KMS-11 (cell line): Measurements from ENCODE around the gene CYB561.

ENCODE experiments used
- H2AFZ ChIP-seq: fragments of 200-600 bp; sonication (generic); 2 replicates; pipeline ENCODE4 v1.6.1; 2016; ENCODE audit warnings: antibody characterized with exemption, mixed run types, low read depth
- H3K27ac ChIP-seq: fragments of 200-600 bp; sonication (generic); 2 replicates; pipeline ENCODE4 v1.6.1; 2016; ENCODE audit warnings: mild to moderate bottlenecking, mixed run types
- H3K27me3 ChIP-seq: fragments of 200-600 bp; sonication (generic); 2 replicates; pipeline ENCODE4 v1.6.1; 2017; ENCODE audit warnings: mild to moderate bottlenecking, low read depth, mixed run types, moderate library complexity; ENCODE audit not compliant: insufficient read depth
- H3K36me3 ChIP-seq: fragments of 200-600 bp; sonication (generic); 2 replicates; pipeline ENCODE4 v1.6.1; 2017; ENCODE audit warnings: mild to moderate bottlenecking, mixed run types; ENCODE audit not compliant: insufficient read depth
- H3K4me1 ChIP-seq: fragments of 200-600 bp; sonication (generic); 2 replicates; pipeline ENCODE4 v1.6.1; 2016; ENCODE audit warnings: mild to moderate bottlenecking, low read depth, mixed run types; ENCODE audit not compliant: poor library complexity, severe bottlenecking
- H3K4me2 ChIP-seq: fragments of 200-600 bp; sonication (generic); 2 replicates; pipeline ENCODE4 v1.7.0; 2016; ENCODE audit warnings: mild to moderate bottlenecking, mixed run types
- H3K4me3 ChIP-seq: fragments of 200-600 bp; sonication (generic); IDR thresholded peaks from 2 replicates; pipeline ENCODE4 v1.6.1; 2017; ENCODE audit warnings: low read depth, low read length, mixed read lengths; ENCODE audit not compliant: insufficient read depth
- H3K79me2 ChIP-seq: fragments of 200-600 bp; sonication (generic); 2 replicates; pipeline ENCODE4 v1.6.1; 2016; ENCODE audit warnings: low read depth, mixed run types; ENCODE audit not compliant: insufficient read depth
- H3K9ac ChIP-seq: fragments of 200-600 bp; sonication (generic); 2 replicates; pipeline ENCODE4 v1.6.1; 2016; ENCODE audit warnings: mild to moderate bottlenecking, mixed run types
- H4K20me1 ChIP-seq: fragments of 200-600 bp; sonication (generic); 2 replicates; pipeline ENCODE4 v1.6.1; 2016; ENCODE audit warnings: mild to moderate bottlenecking, mixed run types; ENCODE audit not compliant: insufficient read depth
- TF ChIP-seq, protein P1 (sequence below): fragments of 200-600 bp; sonication (generic); conservative IDR thresholded peaks from 2 replicates; pipeline ENCODE4 v1.6.1; 2017; ENCODE audit warnings: low read depth, mild to moderate bottlenecking, antibody characterized with exemption, low read length, moderate library complexity, mixed read lengths

The CYB561 gene

DNA sequence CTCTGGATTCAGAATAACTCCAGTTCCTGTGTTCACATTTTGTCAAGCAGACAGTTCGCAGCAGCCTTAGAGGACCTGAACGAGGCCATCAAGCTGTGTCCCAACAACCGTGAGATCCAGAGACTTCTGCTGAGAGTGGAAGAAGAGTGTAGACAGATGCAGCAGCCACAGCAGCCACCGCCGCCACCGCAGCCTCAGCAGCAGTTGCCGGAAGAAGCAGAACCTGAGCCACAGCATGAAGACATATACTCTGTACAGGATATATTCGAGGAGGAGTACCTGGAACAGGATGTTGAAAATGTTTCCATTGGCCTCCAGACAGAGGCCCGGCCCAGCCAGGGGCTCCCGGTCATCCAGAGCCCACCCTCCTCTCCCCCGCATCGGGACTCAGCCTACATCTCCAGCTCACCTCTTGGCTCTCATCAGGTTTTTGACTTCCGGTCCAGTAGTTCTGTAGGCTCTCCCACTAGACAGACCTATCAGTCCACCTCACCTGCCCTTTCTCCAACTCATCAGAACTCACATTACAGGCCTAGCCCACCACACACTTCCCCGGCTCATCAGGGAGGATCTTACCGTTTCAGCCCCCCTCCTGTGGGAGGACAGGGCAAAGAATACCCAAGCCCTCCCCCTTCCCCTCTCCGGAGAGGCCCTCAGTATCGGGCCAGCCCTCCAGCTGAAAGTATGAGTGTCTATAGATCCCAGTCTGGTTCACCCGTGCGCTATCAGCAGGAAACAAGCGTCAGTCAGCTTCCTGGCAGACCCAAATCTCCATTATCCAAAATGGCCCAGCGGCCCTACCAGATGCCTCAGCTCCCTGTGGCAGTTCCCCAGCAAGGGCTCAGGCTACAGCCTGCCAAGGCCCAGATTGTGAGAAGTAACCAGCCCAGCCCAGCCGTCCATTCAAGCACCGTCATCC is 25.9 kb downstream of the CYB561 start:
- H3K9ac ChIP-seq: no peak overlapping the region

GRCh38 chr17:63419398-63419797 is 26.7 kb downstream of the CYB561 start:
- no peak overlapping the region for H3K4me2 ChIP-seq
- H3K79me2 ChIP-seq: no peaks in the 10 kb centered on the region
- H3K36me3 ChIP-seq: no peaks in the 10 kb centered on the region
- TF ChIP-seq, protein P1, sequence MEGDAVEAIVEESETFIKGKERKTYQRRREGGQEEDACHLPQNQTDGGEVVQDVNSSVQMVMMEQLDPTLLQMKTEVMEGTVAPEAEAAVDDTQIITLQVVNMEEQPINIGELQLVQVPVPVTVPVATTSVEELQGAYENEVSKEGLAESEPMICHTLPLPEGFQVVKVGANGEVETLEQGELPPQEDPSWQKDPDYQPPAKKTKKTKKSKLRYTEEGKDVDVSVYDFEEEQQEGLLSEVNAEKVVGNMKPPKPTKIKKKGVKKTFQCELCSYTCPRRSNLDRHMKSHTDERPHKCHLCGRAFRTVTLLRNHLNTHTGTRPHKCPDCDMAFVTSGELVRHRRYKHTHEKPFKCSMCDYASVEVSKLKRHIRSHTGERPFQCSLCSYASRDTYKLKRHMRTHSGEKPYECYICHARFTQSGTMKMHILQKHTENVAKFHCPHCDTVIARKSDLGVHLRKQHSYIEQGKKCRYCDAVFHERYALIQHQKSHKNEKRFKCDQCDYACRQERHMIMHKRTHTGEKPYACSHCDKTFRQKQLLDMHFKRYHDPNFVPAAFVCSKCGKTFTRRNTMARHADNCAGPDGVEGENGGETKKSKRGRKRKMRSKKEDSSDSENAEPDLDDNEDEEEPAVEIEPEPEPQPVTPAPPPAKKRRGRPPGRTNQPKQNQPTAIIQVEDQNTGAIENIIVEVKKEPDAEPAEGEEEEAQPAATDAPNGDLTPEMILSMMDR: no peak
- no peaks in the 10 kb centered on the region for H3K27me3 ChIP-seq
- no peak overlapping the region for H2AFZ ChIP-seq
- H3K9ac ChIP-seq: no peak overlapping the region
- no peaks in the 10 kb centered on the region for H3K4me1 ChIP-seq
- H3K27ac ChIP-seq: no peak overlapping the region
- H3K4me3 ChIP-seq: no peak overlapping the region
- H4K20me1 ChIP-seq: no peaks in the 10 kb centered on the region

More for the DNA sequence above, 25.9 kb downstream of the CYB561 start:
- Histone ChIP-seq H3K27ac (no peak overlapping the region), H3K4me1 (no peaks in the 10 kb centered on the region), H3K4me3 (no peak overlapping the region), H3K79me2 (no peaks in the 10 kb centered on the region), H2AFZ (no peak overlapping the region), H3K4me2 (no peak overlapping the region), H4K20me1 (no peaks in the 10 kb centered on the region), H3K27me3 (no peaks in the 10 kb centered on the region), H3K36me3 (no peaks in the 10 kb centered on the region)
- TF ChIP-seq, protein P1: no peak

- Histone ChIP-seq H3K27ac (no peak overlapping the region), H3K4me3 (no peak overlapping the region)
Measured at GRCh38 chr17:63418540-63418939, 27.6 kb downstream of the CYB561 start.

GRCh38 chr17:63414222-63414621 is 31.9 kb downstream of the CYB561 start:
- Histone ChIP-seq H2AFZ (no peak overlapping the region), H3K4me1 (no peaks in the 10 kb centered on the region), H3K4me2 (no peak overlapping the region), H3K36me3 (no peaks in the 10 kb centered on the region), H4K20me1 (no peaks in the 10 kb centered on the region), H3K4me3 (no peak overlapping the region), H3K9ac (no peak overlapping the region), H3K27me3 (no peaks in the 10 kb centered on the region), H3K27ac (no peak overlapping the region), H3K79me2 (no peaks in the 10 kb centered on the region)
- TF ChIP-seq, protein P1: no peak

More at GRCh38 chr17:63418540-63418939, 27.6 kb downstream of the CYB561 start:
- no peaks in the 10 kb centered on the region for H3K79me2 ChIP-seq
- H3K4me2 ChIP-seq: no peak overlapping the region
- no peaks in the 10 kb centered on the region for H3K4me1 ChIP-seq
- no peak overlapping the region for H3K9ac ChIP-seq
- H3K27me3 ChIP-seq: no peaks in the 10 kb centered on the region
- H3K36me3 ChIP-seq: no peaks in the 10 kb centered on the region
- TF ChIP-seq, protein P1: no peak
- H4K20me1 ChIP-seq: no peaks in the 10 kb centered on the region
- H2AFZ ChIP-seq: no peak overlapping the region
